GM19395 (cell line): ENCODE measurements around the gene NOP14.
"Not testable (repeated sequence)": the region's sequence is repeated elsewhere in the genome, so short reads cannot be mapped to it uniquely, and the experiment has no call there.

Source experiments
- ATAC-seq: cut with Tn5 transposase; IDR thresholded peaks from one replicate; pipeline ENCODE4 v1.9.1; 2021; ENCODE audit warnings: mild to moderate bottlenecking, moderate library complexity; ENCODE audit not compliant: unreplicated experiment

Gene NOP14

DNA sequence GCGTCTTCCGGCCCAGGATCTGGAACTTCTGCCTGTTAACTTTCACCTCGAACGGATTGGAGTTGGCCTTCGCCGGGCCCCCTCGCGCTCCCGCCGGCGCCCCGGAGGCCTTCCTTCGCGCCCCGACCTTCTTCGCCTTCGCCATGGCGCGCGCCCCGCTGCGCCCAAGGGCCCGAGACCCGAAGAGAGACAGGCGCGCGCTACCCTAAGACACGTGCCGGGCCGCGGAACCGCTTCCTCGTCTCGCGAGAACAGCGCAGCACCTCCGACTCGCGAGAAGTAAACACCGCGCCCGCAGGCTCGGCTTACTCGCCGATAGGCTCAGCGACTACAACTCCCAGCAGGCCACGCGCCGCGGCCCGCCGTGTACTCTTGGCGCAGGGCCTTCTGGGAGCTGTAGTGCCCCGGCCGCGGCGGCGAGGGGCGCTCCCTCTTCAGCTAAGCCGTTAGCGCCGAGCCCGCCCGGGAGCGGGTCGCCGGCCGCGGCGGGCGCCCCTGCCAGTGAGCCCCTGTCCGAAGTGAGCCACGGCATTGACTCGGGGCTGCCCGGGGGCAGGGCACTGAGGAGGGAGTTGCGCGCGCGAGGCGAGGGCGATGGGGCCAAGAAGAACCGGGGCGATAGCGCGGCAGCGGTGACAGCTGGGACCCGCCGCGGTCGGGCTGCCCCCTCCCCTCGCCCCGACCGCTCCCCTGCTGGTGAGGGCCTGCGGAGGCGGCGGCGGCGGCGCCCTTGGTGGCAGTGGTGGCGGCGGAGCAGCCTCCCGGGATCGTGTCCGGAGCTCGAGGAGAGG, at the start of gene NOP14, which contains the start of gene GRK4:
TSS of gene NOP14 (minus strand) at position 232 of the 791 bp plus-strand sequence. CDS start at position 145, 87 bp downstream.
TSS of gene GRK4 (plus strand) at position 397 of the 791 bp plus-strand sequence. CDS start 500 bp downstream, outside the sequence.
- ATAC-seq = peak; percentile 83

DNA sequence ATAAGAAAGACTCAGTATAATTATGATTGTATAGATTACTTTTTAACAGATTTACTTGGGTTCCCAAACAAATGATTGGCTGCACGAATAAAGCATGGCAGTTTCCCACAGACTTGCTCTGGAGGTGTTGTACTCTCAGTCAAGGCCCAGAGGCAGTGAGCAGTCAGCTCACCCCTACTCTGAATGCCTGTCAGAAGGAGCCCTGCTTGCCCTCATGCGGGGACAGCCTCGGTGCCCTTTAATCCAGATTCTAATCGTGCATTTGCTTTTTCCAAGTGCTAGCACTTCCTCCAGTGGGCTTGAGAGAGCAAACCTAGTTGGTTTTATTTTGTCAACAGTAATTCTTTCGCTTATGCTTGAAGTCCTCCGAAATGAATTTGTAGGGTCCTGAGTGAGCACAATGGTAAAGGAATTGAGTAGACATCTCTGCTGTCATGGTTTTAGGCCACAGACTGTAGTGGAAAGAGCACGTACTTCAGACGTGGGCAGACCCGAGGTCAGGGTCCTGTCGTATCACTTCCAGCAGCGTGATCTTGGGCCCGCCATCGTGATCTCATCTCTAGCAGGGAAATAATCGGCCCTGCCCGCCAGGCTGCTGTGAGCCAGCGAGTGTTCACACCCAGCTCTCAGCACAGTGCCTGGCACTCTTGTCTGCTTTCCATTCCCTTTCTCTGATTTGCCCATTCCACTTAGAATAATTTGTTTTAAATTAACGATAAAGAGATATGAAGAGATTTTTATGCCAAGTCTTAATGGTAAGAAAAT, 48.4 kb upstream of the NOP14 start:
- ATAC-seq = no peak

DNA sequence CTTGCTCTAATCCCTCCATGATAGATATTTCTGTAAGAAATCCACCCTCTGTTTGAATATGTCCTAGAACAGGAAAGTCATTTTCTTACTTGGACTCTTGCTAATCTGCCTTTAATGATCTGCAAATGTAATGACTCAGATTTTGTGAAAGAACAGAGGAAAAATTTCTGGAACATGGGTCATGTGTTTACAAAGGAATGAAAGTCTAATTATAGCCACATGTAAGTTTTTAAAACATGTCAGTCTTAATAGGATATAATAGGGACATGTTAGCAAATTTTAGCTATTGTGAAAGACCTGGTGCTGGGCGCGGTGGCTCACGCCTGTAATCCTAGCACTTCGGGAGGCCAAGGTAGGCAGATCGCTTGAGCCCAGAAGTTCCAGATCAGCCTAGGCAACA, 47.8 kb upstream of the NOP14 start:
- no peak for ATAC-seq

DNA sequence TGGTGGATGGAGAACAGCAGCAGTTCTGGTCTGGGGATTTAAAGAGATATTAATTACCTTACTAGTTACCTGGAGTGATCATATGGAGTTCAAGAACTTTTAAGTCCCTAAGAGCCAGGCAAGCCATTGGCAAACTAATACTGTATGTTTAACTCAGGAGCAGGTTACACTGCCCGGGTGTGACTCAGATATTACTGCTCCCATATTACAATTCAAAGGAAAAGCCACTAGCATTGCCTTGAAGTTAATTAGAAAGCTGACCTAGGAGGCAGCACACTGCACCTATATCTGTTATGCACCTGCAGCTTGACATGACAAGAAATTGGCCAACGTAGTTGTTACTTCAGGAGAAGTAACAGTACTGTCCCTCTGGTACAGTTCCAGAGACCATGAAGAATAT, 47.4 kb upstream of the NOP14 start:
- no peak for ATAC-seq

DNA sequence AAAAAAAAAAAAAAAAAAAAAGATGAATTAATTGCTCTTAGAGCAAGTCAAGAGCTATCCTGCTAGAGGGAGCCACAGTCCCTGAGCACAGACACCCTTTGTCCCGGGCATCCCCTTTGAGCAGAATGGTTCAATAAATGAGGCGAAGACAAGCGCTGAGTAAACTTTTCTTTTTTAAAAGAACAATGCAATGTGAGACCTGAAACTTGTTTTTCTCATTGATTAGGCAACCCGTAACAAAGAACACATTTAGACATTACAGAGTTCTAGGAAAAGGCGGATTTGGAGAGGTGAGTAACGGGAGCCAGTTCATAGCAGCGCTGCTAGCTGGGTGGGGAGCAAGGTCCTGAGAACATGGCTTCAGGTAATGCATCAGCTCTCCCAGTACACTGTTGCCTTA, 46.2 kb upstream of the NOP14 start:
- ATAC-seq = no peak

DNA sequence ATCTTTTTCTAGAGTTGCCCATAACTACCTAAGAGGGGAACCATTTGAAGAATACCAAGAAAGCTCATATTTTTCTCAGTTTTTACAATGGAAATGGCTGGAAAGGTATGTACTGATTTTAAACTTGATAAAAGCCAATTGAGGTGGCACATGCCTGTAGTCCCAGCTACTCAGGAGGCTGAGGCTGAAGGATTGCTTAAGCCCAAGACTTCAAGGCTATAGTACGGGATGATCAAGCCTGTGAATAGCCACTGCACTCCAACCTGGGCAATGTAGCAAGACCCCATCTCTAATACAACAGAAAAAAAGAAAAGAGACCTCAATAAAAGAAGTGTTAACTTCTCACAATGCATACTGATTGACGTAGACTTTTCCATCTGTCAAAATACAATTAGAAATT, 44.5 kb upstream of the NOP14 start:
- no peak for ATAC-seq

DNA sequence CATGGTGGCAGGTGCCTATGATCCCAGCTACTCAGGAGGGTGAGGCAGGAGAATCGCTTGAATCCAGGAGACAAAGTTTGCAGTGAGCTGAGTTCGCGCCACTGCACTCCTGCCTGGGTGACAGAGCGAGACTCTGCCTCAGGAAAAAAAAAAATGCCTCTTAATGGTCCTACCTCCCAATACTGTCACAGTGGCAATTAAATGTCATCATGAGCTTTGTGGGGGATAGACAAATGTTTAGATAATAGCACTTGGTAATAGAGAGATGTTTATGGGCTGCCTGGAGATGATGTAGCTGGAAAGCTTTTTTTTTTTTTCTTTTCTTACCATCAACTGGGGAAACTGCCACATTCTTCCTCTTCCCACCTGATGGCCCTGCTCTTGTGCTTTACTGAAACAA, 33.2 kb upstream of the NOP14 start:
- no peak for ATAC-seq

DNA sequence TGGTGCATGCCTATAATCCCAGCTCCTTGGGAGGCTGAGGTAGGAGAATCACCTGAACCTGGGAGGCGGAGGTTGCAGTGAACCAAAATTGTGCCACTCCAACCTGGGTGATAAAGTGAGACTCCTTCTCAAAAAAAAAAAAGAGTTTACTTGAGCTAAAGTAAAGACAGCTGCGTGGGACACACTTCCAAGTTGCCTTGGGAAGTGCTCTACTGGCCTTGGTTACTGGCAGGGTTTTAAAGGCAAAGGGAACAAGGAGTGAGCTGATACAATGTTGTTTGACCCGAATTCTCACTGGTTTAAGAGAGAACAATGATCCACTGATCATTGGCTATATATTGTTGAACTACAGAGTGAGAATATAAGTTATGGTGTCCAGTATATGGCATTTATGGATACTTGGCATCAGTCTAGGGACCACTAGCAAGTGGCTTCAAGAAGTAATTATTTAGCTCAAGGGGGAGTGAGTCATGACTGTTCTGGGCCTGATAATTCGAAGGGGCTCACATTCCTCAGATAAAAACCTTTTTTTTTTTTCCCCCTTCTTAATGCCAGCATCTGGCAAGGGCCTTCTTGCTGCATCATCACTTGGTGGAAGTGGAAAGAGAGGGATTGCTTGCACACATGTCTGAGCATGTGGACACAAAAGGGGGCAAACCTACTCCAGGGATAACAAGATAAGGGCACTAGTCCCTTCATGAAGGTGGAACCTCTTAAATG, 32.5 kb upstream of the NOP14 start:
- no peak for ATAC-seq

DNA sequence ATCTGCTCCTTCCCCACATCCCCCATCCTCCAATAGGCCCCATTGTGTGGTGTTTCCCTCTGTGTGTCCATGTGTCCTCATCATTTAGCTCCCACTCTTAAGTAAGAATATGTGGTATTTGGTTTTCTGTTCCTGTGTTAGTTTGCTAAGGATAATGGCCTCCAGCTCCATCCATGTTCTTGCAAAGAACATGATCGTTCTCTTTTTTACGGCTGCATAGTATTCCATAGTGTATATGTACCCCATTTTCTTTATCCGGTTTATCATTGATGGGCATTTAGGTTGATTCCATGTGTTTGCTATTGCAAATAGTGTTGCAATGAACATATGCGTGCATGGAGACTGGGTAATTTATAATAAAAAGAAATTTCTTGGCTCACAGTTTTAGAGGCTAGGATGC, 31.7 kb upstream of the NOP14 start:
- no peak for ATAC-seq

DNA sequence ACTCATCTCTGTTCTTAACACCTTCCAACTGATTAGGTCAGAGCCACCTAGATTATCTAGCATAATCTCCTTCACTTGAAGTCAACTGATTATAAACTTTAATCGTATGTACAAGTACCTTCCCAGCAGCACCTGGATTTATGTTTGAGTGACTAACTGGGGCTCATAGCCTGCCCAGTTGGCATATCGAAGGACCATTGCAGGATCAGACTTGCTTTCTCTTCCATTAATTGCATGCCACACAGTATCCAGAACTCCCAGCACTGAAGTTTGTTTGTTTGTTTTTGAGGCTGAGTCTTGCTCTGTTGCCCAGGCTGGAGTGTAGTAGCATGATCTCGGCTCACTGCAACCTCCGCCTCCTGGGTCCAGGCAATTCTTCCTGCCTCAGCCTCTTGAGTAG, 28.0 kb upstream of the NOP14 start:
- ATAC-seq = no peak

DNA sequence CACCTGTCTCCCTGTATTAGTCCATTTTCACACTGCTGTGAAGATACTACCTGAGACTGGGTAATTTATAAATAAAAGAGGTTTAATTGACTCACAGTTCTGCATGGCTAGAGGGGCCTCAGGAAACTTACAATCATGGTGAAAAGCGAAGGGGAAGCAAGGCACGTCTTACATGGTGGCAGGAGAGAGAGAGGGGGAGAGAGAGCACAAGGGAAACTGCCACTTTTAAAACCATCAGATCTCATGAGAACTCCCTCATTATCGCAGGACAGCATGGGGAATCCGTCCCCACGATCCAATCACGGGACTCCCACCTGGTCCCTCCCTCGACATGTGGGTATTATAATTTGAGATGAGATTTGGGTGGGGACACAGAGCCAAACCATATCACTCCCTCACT, 20.5 kb upstream of the NOP14 start:
- not testable (repeated sequence) for ATAC-seq

DNA sequence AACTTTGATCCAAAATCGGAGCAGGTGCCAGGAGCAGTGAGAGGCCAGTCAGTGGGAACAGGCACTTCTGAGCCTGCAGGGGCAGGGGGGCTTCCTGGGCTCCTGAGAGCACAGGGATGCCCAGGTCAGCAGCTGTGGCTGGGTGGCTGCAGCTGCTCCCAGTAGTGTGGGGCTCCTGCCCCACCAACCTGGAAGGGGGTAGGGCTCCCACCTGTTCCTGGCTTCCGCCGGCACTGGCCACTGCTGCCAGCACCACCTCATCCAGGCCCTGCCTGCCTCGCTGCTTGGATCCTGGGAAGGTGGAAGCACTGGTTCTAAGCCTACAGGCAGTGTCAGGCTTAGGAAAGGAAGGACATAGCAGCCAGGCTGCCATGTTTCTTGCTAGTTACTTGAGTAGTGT, 18.8 kb upstream of the NOP14 start:
- ATAC-seq = no peak

DNA sequence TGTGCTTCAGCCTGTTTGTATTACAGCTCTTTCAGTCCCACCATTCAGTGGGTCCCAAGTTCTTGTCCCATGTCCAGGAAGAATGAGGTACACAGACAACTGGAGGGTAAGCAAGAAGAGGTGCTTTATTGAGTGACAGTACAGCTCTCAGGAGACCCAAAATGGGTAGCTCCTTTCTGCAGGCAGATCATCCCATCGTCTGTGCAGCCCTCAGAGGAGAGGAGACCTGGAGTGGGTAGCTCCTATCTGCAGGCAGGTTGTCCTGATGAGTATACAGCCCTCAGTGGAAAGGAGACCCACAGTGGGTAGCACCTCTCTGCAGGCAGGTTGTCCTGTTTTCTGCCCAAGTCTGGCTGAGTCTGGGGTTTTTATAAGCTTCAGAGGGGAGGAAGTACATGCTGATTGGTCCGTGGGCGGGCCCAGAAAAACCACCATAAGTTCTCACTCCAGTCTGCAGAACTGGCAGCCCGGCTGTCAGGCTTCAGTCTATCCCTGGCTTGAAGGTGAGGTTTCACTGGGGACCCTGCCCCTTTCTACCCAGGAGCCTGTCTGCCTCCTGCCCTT, 18.1 kb upstream of the NOP14 start:
- no peak for ATAC-seq

DNA sequence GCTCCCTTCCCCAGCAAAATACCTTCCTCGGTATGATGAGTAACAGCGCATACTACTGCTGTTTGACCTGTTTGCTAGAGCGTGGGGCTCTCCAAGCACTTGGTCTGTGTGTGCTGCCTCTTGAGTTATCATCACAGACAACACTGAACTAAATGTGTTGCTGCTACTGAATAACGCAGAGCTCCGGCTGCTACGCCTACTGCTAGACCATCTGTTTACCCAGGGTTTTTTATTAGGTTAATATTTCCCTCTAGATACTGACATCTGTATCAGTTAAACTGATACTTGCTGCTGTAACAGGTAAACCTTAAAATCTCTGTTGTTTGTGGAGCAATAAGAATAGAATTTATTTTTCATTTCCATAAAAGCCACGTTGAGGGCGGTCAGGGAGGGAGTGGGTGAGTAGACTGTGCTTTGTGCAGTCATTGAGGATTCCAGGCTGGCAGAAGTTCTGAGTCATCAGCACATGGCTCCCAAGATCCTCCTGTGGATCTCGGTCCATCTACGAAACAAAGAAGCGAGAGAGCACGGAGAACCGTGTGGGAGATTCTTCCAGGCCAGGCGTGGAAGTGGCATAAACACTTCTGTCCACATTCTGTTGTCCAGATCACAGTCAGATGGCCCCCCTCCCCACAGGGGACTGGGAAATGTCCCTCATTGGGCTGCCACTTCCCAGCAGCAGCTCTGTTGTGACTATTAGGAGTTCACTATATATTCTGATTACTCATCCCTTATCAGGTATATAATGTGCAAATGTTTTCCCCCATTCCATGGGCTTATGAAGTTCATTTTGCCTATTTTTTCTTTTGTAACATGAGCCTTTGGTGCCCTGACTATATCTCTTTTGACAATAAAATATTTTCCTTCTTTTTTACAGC, 14.2 kb upstream of the NOP14 start:
- ATAC-seq = no peak

DNA sequence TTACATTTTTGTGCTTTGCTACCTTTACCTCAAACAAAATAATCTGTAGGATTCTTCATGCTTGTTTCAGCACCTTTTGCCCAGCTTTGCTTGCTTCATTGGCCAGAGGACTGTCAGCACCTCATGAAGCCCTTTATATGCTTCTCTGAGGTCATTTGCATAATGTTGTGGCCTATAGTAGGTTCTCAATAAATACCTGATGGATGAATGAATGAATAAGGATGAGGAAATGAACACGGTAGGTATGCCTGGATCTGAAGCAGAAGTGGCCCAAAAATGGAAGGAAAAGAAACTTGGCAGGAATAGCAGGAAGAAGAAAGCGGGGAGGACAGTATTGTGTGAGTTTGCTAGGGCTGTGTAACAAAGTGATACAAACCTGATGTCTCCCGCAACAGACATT, 8.1 kb upstream of the NOP14 start:
- no peak for ATAC-seq

DNA sequence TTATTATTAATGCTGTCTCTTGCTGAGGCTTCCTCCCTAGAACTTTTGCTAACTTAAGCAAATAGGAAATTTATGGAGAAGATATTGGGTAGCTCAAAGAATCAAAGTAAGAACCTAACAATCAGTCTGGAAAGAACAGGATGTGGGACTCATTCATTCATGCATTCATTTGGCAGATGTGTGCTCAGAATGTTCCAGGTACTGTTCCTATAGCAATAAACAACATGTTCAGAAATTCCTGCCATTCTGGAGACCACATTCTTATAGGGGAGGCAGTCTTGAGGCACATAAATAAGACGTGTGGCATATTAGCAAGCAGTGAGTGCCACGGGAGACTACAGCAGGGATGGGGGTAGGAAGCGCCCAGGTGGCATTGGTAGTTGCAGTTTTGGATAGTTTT, 5.2 kb upstream of the NOP14 start:
- no peak for ATAC-seq

DNA sequence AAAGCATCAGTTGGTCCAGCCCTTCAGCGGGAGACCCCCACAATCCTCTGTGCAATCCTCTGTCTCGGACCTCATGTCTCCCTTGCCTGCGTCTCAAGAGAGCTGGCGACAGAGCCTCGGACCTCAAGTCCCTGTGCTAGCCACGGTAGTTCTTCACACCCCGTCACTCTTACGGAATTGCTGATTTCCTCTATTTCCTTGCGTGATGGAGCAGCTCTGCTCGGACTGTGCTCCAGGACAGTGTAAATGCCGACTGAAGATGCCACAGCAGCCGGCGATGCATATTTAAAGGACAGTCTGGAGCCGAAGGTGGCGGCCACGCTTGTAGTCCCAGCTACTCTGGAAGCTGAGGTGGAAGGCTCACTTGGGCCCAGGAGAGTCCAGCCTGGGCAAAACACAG, 2.1 kb upstream of the NOP14 start:
- ATAC-seq = no peak

DNA sequence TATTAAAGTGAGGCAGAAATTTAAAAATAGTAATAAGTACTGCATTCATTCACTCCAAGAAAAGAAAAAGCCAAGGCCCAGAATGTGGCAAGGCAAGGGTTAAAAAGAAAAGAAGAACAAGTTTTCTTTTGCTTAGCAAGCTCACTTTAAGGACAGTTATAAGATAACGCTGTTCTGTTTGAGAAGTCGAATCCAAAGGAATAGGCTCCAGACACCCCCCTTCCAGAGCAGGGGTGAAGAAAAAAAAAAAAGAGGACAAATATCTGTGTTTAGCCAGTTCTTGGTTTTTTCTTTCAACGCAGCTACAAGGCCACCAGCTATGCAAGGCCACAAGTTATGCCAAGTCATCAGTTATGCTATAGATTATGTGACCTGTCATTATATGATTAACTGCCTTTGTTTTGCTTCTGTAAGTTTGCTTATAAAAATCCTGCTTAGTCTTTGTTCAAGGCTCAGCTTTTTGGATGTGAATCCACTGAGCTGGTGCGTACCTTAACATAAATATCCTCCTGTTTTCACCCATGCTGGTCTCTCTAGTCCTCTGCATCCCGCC, 1.6 kb upstream of the NOP14 start:
- ATAC-seq = no peak

DNA sequence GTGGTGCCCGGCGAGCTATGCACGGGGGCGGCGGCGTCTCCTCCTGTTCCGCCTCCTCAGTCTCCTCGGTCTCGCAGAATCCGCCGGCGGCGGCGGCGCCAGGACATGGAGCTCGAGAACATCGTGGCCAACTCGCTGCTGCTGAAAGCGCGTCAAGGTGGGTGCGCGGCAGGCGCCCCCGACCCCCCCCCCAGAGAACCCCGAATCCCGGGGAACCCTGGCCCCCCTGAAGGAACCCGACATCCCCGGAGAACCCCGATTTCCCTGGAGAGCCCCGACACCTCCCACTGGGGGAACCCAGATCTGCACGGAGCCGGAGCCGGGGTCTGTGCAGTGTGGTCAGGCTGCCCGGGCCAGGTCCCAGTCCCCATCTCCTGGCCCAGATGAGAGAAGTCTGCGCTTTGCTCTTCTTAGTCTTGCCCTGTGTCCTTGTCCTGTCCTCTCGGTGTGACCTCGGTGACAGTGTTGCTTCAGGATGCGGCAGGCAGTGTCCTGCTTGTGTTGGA, 813 bp upstream of the NOP14 start:
- peak; percentile 33 for ATAC-seq
